ENCODE measurements around the gene ESPL1.
"Not testable (repeated sequence)": the region's sequence is repeated elsewhere in the genome, so short reads cannot be mapped to it uniquely, and the experiment has no call there.

Gene ESPL1

GRCh38 chr12:53265783-53266182 lies 2.3 kb upstream of the ESPL1 start:
- no peak for DNase-seq

- no peak for DNase-seq
Observed at GRCh38 chr12:53267306-53267998, 647 bp upstream of the ESPL1 start.

- DNase-seq = no peak
Observed at GRCh38 chr12:53268630-53269562, 797 bp downstream of the ESPL1 start.

- DNase-seq = no peak
Observed at GRCh38 chr12:53274445-53274844, 6.3 kb downstream of the ESPL1 start.

- no peak for DNase-seq
Observed at GRCh38 chr12:53276511-53276910, 8.4 kb downstream of the ESPL1 start.

- DNase-seq = no peak
Observed at GRCh38 chr12:53277981-53278380, 9.9 kb downstream of the ESPL1 start.

- DNase-seq = no peak
Observed at GRCh38 chr12:53279283-53279869, 11.3 kb downstream of the ESPL1 start.

GRCh38 chr12:53279888-53280498 lies 11.9 kb downstream of the ESPL1 start:
- no peak for DNase-seq

- DNase-seq = no peak
Observed at GRCh38 chr12:53286448-53286847, 18.3 kb downstream of the ESPL1 start.

GRCh38 chr12:53287741-53288216 lies 19.7 kb downstream of the ESPL1 start:
- peak; percentile 65 for DNase-seq

- no peak for DNase-seq
Observed at GRCh38 chr12:53288322-53288721, 20.2 kb downstream of the ESPL1 start.

GRCh38 chr12:53289891-53290290 lies 21.8 kb downstream of the ESPL1 start:
- no peak for DNase-seq

GRCh38 chr12:53290661-53291060 lies 22.6 kb downstream of the ESPL1 start:
- no peak for DNase-seq

- DNase-seq = no peak
Observed at GRCh38 chr12:53292426-53292825, 24.3 kb downstream of the ESPL1 start.

GRCh38 chr12:53295070-53295890 lies 27.2 kb downstream of the ESPL1 start, which contains the start of gene PFDN5:
TSS of gene PFDN5 (plus strand) at chr12:53295542. CDS start at chr12:53295568, 26 bp downstream.
- peak; percentile 67 for DNase-seq

GRCh38 chr12:53295891-53296219 lies 27.8 kb downstream of the ESPL1 start:
- DNase-seq = no peak

- not testable (repeated sequence) for DNase-seq
Observed at GRCh38 chr12:53297106-53297505, 29.0 kb downstream of the ESPL1 start.

- no peak for DNase-seq
Observed at GRCh38 chr12:53298164-53298563, 30.1 kb downstream of the ESPL1 start.

- no peak for DNase-seq
Observed at GRCh38 chr12:53299101-53299453, 31.0 kb downstream of the ESPL1 start.

- peak; percentile 64 for DNase-seq
Observed at GRCh38 chr12:53299454-53300180, 31.5 kb downstream of the ESPL1 start, which contains the start of gene MYG1. TSS of gene MYG1 (plus strand) at chr12:53299695. CDS start at chr12:53299738, 43 bp downstream.

- no peak for DNase-seq
Observed at GRCh38 chr12:53300187-53300586, 32.1 kb downstream of the ESPL1 start.
